Fibroblast of lung (primary cell): ENCODE results near the gene ESRRA.

Experiments
- CTCF ChIP-seq, 2 donors: IDR thresholded peaks in 1 of 2; conservative IDR thresholded peaks in 1 of 2; 1 replicate in 1 of 2; 2 replicates in 1 of 2; pipeline ENCODE4 v1.5.1; 2011 to 2012; ENCODE audit warnings: low read length in 2 of 2, control low read depth in 1 of 2, inconsistent platforms in 1 of 2, low read depth in 1 of 2, mild to moderate bottlenecking in 1 of 2
- EZH2 ChIP-seq: IDR thresholded peaks from 2 replicates; pipeline ENCODE4 v1.5.1; 2012; ENCODE audit warnings: low read length, control low read depth, mild to moderate bottlenecking; ENCODE audit errors: missing control alignments

GRCh38 chr11:64314805-64315561, 9.7 kb downstream of the ESRRA start:
- no peak for TF ChIP-seq CTCF (conservative IDR thresholded peaks at IDR 0.05 in 1 of 2, IDR thresholded peaks at IDR 0.05 in 1 of 2; ENCODE audit: low read depth in 1 of 2, low read length in 2 of 2)
- no peak for TF ChIP-seq EZH2
